HL-60 (cell line): Measurements from ENCODE around the gene SLC39A12.

Experiments used
- CTCF ChIP-seq: IDR thresholded peaks from one replicate; pipeline ENCODE4 v1.5.1; 2011; ENCODE audit warnings: low read length, control low read depth, inconsistent platforms; ENCODE audit not compliant: insufficient read depth
- GABPA ChIP-seq: IDR thresholded peaks from 2 replicates; pipeline ENCODE4 v1.6.1; 2012; ENCODE audit warnings: low read depth
- POLR2AphosphoS5 ChIP-seq: IDR thresholded peaks from 2 replicates; pipeline ENCODE4 v1.6.1; 2012; ENCODE audit warnings: low read depth
- REST ChIP-seq: IDR thresholded peaks from 2 replicates; pipeline ENCODE4 v1.6.1; 2012; ENCODE audit warnings: low read depth; ENCODE audit not compliant: insufficient replicate concordance
- SPI1 ChIP-seq: IDR thresholded peaks from 2 replicates; pipeline ENCODE4 v1.6.1; 2012; ENCODE audit warnings: low read depth, mild to moderate bottlenecking, borderline replicate concordance

GRCh38 chr10:17958049-17958448 is 6.3 kb downstream of the SLC39A12 start:
- TF ChIP-seq CTCF, result no peak
- no peak for TF ChIP-seq GABPA
- TF ChIP-seq REST, result no peak
- no peak for TF ChIP-seq POLR2AphosphoS5
- no peak for TF ChIP-seq SPI1
